HL-60/S4 treated with phorbol 12-myristate 13-acetate at 8.2 ng/mL for 4 days and 3 days (cell line): Measurements from ENCODE around the gene SPP2.

Experiments
- in situ Hi-C: fragments of 300-500 bp; cut with MboI; formaldehyde crosslinking; loops from 2 replicates; pipeline ENCODE4 v1.15.0; 2022; ENCODE audit warnings: low sequenced_read_pairs

Gene SPP2

GRCh38 chr2:234033885-234034284, 16.6 kb upstream of the SPP2 start:
- in situ Hi-C loops: no loop called here

GRCh38 chr2:234038076-234038802, 12.3 kb upstream of the SPP2 start:
- in situ Hi-C loops: no loop called here

- in situ Hi-C loops: no loop called here
These were observed 6.3 kb upstream of the SPP2 start for GRCh38 chr2:234044157-234044556.

- in situ Hi-C loops: no loop called here
These were observed 4.0 kb upstream of the SPP2 start for GRCh38 chr2:234046521-234046920.

GRCh38 chr2:234047361-234047760, 3.1 kb upstream of the SPP2 start:
- in situ Hi-C loops: no loop called here

- in situ Hi-C loops: no loop called here
These were observed 2.5 kb upstream of the SPP2 start for GRCh38 chr2:234048049-234048448.

GRCh38 chr2:234051374-234052070, 1.0 kb downstream of the SPP2 start:
- in situ Hi-C loops: no loop called here

GRCh38 chr2:234058881-234059280, 8.4 kb downstream of the SPP2 start:
- in situ Hi-C loops: no loop called here

- in situ Hi-C loops: no loop called here
These were observed 9.7 kb downstream of the SPP2 start for GRCh38 chr2:234060236-234060635.

- in situ Hi-C loops: no loop called here
These were observed 11.2 kb downstream of the SPP2 start for GRCh38 chr2:234061624-234062257.

- in situ Hi-C loops: no loop called here
These were observed 16.1 kb downstream of the SPP2 start for GRCh38 chr2:234066587-234066986.

GRCh38 chr2:234071664-234072063, 21.2 kb downstream of the SPP2 start:
- in situ Hi-C loops: no loop called here

- in situ Hi-C loops: no loop called here
These were observed 22.0 kb downstream of the SPP2 start for GRCh38 chr2:234072454-234072853.

- in situ Hi-C loops: no loop called here
These were observed 24.4 kb downstream of the SPP2 start for GRCh38 chr2:234074751-234075517.

- in situ Hi-C loops: no loop called here
These were observed 25.0 kb downstream of the SPP2 start for GRCh38 chr2:234075518-234075915.

- in situ Hi-C loops: no loop called here
These were observed 25.4 kb downstream of the SPP2 start for GRCh38 chr2:234075947-234076346.

- in situ Hi-C loops: no loop called here
These were observed 25.9 kb downstream of the SPP2 start for GRCh38 chr2:234076451-234076850.

- in situ Hi-C loops: no loop called here
These were observed 27.6 kb downstream of the SPP2 start for GRCh38 chr2:234078129-234078528.

- in situ Hi-C loops: no loop called here
These were observed 31.7 kb downstream of the SPP2 start for GRCh38 chr2:234081970-234082822.

GRCh38 chr2:234083572-234084348, 33.3 kb downstream of the SPP2 start:
- in situ Hi-C loops: no loop called here
